GM18498 (cell line): Measurements from ENCODE around the gene BRD8.
A peak's percentile ranks its signal among the peaks of the same experiment; 100 is the strongest.
"Not testable (repeated sequence)": the region's sequence is repeated elsewhere in the genome, so short reads cannot be mapped to it uniquely, and the experiment has no call there.

Experiments used
- ATAC-seq: cut with Tn5 transposase; IDR thresholded peaks from one replicate; pipeline ENCODE4 v1.9.1; 2021; ENCODE audit warnings: mild to moderate bottlenecking, moderate library complexity; ENCODE audit not compliant: unreplicated experiment

The BRD8 gene

DNA sequence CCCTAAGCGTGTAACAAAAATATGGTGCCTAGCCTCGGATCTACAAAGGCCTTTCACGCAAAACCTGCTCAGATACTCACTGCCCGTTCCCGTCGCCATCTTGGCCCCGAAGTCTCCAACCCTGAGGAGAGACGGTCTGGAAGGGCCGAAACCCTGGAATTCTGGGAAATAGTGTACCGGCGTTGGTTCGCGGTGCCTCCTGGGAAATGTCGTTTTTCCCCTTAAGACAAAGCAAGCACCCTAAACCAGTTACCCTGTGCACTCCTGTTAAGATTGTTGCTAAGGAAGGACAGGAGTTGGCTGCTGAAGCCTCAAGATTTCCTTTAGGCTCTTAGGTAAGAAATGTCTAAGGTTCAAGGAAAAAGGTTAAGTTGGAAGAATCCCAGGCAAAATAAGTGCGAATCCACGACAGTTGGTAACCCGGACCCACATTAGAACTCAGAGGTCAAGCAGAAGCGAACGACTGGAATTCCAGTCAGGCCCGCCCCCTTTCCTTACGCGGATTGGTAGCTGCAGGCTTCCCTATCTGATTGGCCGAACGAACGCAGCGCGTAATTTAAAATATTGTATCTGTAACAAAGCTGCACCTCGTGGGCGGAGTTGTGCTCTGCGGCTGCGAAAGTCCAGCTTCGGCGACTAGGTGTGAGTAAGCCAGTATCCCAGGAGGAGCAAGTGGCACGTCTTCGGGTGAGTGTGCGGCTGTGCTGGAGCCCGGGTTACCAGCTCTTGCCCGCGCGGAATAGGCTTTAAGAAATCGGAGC is at the start of gene BRD8, which contains the start of gene KIF20A:
Gene BRD8 (minus strand): TSS at position 115 of the 761 bp plus-strand sequence. CDS start 16 bp downstream, at position 99.
Gene KIF20A (plus strand): TSS at position 597 of the 761 bp plus-strand sequence. CDS start 569 bp downstream, outside the sequence.
- ATAC-seq = peak; percentile 83

DNA sequence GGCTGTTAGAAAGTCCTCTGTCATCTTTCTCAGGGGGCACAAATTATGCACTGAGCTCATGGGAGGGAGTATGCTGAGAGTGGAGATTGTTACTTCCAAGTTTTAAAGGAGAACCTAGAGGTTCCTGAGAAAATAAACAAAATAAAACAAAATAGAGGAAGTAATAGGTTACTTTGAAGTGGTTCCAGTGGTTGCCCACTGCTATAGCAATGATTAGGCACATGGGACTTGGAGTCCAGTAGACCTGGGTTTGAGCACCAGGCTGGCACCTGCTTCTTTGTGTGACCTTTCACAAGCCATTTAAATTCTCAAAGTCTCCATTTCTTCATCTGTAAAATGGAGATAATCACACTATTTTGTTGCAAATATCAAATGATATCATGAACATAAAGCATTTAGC is 48.5 kb upstream of the BRD8 start:
- no peak for ATAC-seq

GRCh38 chr5:138224712-138225111 is 46.3 kb upstream of the BRD8 start:
- no peak for ATAC-seq

GRCh38 chr5:138223532-138223931 is 45.1 kb upstream of the BRD8 start:
- ATAC-seq = no peak

DNA sequence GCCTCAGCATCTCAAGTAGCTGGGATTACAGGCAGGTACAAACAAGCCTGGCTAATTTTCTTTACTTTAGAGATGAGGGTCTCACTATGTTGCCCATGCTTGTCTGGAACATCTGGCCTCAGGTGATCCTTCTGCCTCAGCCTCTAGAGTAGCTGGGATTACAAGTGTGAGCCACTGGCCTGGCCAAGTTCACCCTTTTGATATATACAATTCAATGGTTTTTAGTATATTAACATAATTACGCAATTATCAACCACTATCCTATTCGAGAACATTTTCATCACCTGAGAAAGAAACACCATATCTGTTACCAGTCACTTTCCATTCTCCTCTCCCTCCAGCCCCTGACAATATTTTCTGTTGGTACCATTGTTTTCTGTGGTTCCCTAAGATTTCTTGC is 38.4 kb upstream of the BRD8 start:
- no peak for ATAC-seq

DNA sequence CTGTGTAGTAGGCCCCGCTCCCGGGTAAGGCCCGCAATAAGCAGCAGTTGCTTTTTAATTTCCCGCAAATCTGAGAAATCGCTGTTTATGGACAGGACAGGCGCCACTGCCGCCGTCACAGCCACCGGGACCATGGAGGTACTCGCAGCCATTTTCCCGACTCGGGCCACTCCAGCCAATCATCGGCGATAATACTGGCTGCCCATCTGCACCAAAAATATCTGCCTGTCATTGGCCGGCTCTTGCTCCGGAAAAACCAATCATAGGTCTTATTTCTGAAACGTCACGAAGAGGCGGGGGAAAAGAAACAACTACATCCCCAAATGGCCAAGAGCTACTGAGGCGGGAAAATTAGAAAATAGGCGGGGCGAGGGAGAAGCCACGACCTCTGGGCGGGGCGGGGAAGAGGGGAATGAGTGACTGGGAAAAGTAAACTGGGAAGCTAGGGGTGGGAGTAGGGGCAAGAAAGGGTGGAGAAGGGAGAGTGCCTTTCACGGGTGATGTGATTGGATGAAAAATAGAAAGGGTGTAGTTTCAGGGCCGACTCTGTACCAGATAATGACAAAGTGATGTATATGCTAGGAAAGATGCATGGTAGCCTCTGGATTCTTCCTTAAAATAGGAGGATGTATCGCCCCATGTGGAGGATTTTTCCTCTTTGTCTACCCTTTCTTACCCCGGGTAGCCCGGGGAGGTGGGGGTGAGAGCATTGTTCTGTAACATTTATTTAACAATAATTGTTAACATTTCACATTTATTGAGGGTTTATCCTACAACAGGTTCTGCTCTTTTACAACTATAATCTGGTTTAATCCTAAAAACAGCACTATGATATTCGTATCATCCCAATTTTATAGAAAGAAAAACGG is 35.0 kb upstream of the BRD8 start, which contains the start of gene CDC23:
Gene CDC23 (minus strand): TSS at position 163 of the 869 bp plus-strand sequence. CDS start 11 bp downstream, at position 152.
- ATAC-seq = peak; percentile 96

- peak; percentile 17 for ATAC-seq
These were observed 34.4 kb upstream of the BRD8 start for GRCh38 chr5:138212828-138213160.

DNA sequence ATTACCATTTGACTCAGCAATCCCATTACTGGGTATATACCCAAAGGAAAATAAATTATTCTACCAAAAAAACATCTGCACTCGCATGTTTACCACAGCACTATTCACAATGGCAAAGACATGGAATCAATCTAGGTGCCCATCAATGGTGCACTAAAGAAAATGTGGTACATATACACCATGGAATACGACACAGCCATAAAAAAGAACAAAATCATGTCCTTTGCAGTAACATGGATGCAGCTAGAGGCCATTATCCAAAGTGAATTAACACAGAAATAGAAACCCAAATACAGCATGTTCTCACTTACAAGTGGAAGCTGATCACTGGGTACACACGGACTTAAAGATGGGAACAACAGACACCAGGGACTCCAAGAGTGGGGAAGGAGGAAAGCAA is 32.6 kb upstream of the BRD8 start:
- no peak for ATAC-seq

DNA sequence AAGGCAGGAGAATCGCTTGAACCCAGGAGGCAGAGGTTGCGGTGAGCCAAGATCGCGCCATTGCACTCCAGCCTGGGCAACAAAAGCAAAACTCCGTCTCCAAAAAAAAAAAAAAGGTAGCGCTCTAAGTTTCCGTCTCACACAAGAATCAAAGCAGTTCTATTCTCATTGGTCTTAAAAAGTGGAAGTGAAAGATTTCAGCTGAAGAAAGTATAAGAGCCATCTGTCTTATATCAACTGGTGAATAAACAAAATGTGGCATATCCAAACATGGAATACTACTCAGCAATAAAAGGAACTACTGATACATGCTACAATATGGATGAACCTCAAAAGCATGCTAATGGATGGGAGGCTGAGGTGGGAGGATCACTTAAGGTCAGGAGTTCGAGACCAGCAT is 15.4 kb upstream of the BRD8 start:
- ATAC-seq = not testable (repeated sequence)

DNA sequence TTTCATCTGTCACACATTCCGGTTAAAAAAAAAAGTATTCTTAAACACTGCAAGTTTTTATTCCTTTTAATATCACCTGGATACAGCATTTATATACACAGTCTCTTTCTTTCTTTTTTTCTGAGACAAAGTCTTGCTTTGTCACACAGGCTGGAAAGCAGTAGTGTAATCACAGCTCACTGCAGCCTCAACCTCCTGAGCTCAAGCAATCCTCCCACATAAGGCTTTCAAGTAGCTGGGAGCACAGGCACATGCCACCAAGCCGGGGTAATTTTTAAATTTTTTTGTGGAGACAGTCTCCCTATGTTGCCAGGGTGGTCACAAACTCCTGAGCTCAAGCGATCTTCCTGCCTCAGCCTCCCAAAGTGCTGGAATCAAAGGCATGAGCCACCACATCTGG is 14.4 kb upstream of the BRD8 start:
- ATAC-seq = no peak

DNA sequence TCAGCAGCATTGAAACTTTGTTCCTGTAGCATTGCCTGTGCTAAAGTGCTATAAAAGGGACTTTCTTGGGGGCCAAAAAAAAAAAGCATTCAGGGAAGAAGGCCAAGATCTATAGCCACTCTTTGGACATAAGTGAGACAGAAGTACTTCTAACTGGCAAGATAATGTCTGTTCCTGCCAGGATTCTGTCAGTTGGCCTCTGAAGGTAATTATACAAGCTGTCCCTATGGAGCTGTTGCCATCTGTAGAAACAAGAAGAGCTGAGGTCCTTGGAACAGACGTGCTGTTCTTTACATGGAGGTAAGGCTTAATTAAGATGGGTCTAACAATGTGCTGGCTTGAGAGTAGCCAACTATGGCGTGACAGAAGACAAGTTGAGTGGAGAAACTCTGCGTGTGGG is 10.2 kb upstream of the BRD8 start:
- ATAC-seq = no peak

DNA sequence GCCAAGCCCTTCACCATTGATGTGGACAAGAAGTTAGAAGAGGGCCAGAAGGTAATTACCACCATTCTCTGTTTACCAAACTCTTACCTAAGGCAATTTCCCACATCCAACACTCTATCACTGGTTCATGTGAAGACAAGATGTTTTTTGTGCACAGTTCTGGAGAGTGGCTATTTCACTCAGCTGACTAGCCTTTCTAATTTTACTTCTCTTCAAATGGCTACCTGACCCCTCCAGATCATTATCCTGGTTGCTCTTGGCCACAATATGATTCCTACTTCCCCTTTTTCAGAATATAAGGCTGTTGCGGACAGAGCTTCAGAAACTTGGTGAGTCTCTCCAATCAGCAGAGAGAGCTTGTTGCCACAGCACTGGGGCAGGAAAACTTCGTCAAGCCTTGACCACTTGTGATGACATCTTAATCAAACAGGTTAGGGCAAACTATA is 7.6 kb upstream of the BRD8 start:
- peak; percentile 61 for ATAC-seq

GRCh38 chr5:138182808-138183207 is 4.4 kb upstream of the BRD8 start:
- no peak for ATAC-seq

DNA sequence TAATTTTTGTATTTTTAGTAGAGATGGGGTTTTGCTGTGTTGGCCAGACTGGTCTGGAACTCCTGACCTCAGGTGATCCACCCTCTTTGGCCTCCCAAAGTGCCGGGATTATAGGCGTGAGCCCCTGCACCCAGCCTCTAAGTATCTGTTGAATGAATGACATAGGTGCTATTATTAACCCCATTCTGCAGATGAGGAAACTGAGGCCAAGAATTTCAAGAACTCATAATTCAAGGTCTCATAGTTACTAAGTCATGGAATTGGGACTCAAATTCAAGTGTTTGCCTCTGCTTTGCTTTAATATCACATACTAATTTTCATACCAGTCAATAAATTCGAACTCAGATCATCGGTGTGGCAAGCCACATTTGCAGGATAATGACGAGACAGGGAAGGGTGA is 2.4 kb upstream of the BRD8 start:
- ATAC-seq = no peak

- ATAC-seq = no peak
These were observed 1.9 kb upstream of the BRD8 start for GRCh38 chr5:138180183-138180782.

- ATAC-seq = no peak
These were observed 937 bp upstream of the BRD8 start for GRCh38 chr5:138179277-138179857.

DNA sequence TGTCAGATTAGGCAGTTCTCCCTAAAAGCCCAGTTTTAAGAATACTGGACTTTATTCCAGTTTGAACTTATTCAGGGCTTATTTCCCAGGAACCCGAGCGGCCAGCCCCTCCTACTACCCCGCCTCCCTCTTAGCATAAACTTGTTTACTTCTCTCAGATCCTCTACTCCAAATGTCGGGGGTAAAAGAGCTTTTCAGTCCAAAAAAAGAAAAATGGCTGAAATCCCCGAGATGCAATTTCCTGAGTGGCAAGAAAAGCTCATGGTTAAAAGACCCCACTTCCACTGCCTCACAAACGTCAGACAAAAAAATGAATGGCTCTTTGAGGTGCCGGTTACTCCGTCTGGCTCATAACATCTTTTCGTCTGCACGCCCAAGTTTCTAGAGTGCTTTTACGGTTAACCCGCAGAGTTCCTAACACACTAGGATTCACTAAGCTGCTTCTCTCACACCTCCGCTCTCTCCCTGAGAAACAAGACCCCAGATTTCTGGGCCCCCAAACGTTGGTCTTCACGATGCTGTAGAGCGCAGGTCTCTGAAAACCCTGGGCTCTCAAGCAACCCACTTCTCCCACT is 402 bp downstream of the BRD8 start:
- peak; percentile 22 for ATAC-seq

GRCh38 chr5:138170299-138170698 is 8.1 kb downstream of the BRD8 start:
- no peak for ATAC-seq

GRCh38 chr5:138169124-138169523 is 9.3 kb downstream of the BRD8 start:
- no peak for ATAC-seq

- ATAC-seq = no peak
These were observed 14.7 kb downstream of the BRD8 start for GRCh38 chr5:138163721-138164120.

GRCh38 chr5:138160706-138161105 is 17.7 kb downstream of the BRD8 start:
- ATAC-seq = no peak
